Fibroblast of pulmonary artery (primary cell): Measurements from ENCODE around the gene PTOV1.

Source experiments
- DNase-seq: peaks from one replicate; pipeline ENCODE4 v3.0.0-alpha.2; 2010; ENCODE audit warnings: low read depth
- H3K4me3 ChIP-seq: replicated peaks from 2 replicates; pipeline ENCODE4 v1.5.1; 2011; ENCODE audit warnings: low read depth, mild to moderate bottlenecking, control low read depth, low read length, moderate library complexity
- TF ChIP-seq, protein P1 (sequence below): IDR thresholded peaks from 2 replicates; pipeline ENCODE4 v1.5.1; 2011; ENCODE audit warnings: mild to moderate bottlenecking, control low read depth, low read length, inconsistent platforms; ENCODE audit errors: missing control alignments

Gene PTOV1

DNA sequence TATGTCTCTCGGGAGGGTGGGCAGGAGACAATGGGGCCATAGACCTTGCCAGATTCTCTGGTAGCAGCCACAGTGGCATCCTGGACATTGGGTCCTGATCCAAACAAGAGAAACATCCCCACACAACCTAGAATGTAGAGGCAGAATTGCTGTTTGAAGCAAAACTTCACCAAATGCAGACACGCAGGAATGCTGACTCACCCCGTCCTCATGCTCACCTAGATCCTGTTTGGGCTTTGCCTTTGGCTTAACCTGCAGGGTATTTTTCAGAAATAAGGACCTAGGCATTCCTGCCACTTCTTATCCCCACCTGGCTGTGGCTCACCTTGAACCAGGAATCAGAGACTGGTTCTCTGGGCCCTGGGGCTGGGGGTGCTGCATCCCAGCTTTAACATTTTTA, 33.8 kb downstream of the PTOV1 start:
- DNase-seq: no peak
- no peak overlapping the region for H3K4me3 ChIP-seq
- TF ChIP-seq, protein P1, sequence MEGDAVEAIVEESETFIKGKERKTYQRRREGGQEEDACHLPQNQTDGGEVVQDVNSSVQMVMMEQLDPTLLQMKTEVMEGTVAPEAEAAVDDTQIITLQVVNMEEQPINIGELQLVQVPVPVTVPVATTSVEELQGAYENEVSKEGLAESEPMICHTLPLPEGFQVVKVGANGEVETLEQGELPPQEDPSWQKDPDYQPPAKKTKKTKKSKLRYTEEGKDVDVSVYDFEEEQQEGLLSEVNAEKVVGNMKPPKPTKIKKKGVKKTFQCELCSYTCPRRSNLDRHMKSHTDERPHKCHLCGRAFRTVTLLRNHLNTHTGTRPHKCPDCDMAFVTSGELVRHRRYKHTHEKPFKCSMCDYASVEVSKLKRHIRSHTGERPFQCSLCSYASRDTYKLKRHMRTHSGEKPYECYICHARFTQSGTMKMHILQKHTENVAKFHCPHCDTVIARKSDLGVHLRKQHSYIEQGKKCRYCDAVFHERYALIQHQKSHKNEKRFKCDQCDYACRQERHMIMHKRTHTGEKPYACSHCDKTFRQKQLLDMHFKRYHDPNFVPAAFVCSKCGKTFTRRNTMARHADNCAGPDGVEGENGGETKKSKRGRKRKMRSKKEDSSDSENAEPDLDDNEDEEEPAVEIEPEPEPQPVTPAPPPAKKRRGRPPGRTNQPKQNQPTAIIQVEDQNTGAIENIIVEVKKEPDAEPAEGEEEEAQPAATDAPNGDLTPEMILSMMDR: no peak

DNA sequence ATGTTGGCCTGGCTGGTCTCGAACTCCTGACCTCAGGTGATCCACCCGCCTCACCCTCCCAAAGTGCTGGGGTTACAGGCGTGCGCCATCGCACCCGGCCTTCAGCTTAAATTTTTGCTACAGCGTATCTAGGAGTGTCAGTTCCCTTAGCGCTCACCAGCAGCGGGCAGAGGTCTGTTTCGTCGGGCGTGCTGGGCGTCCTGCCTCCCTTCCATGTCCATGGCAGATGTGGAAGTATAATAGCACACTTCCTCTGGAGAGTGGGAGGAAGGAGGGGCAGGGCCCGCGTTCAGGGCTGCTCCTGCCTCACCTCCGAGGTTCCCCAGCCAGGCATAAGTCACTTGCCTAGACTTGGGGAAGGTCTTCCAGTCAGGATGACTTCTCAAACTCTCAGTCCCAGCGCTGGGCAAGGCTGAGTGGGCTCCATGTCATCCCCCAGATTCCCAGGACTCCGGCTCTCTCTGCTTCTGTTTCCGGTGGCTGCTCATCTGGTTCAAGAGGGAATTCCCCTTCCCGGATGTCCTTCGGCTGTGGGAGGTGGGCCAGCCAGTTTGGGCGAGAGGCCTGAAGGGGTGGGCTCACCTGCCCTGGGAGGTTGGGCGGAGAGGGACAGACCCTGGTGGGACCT, 36.2 kb downstream of the PTOV1 start:
- TF ChIP-seq, protein P1: no peak
- no peak for DNase-seq
- H3K4me3 ChIP-seq: no peak overlapping the region

DNA sequence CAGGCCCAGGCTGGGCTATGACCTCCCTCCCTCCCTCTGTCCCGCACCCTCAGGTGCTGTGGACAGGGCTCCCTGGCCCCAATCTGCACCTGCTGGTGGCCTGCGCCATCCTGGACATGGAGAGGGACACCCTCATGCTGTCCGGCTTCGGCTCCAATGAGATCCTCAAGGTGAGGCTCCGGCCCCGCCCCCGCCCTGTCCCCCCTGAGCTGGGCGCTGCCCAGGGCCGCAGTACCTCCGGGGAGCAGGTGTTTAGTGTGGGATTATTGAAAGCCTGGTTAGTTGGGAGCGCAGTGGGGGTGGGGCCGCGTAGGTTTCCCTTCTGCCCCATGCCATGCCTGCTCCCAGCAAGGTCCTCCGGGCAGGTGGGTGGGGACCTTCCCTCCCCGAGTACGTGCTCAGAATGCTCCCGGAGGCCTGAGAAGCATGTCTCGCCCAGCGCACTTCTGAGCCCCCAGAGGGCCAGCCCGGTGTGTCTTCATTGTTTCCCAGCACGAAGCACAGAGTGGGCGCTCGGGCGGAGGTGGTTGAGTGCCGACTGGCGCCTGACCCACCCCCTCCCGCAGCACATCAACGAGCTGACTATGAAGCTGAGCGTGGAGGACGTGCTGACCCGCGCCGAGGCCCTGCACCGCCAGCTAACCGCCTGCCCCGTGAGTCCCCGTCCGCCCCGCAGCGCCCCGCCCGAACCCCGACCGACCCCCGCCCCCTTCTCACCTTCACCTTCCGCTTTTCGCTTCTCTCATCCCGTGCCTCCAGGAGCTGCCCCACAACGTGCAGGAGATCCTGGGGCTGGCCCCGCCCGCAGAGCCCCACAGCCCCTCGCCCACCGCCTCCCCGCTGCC, 36.9 kb downstream of the PTOV1 start:
- no peak for DNase-seq
- no peak overlapping the region for H3K4me3 ChIP-seq
- TF ChIP-seq, protein P1: no peak

DNA sequence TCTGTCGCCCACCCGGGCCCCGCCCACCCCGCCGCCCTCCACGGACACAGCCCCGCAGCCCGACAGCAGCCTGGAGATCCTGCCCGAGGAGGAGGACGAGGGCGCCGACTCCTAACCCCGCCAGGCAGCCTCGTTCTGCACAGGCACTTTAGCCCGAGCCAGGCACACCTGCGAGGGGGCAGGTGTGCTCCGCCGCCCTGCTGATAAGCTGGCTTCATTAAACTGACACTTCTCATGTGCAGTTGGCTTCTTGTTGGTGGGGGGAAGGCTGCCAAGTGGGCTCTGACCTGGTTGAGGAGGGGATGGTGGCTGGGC, 37.5 kb downstream of the PTOV1 start:
- TF ChIP-seq, protein P1: no peak
- H3K4me3 ChIP-seq: no peak overlapping the region
- no peak for DNase-seq

DNA sequence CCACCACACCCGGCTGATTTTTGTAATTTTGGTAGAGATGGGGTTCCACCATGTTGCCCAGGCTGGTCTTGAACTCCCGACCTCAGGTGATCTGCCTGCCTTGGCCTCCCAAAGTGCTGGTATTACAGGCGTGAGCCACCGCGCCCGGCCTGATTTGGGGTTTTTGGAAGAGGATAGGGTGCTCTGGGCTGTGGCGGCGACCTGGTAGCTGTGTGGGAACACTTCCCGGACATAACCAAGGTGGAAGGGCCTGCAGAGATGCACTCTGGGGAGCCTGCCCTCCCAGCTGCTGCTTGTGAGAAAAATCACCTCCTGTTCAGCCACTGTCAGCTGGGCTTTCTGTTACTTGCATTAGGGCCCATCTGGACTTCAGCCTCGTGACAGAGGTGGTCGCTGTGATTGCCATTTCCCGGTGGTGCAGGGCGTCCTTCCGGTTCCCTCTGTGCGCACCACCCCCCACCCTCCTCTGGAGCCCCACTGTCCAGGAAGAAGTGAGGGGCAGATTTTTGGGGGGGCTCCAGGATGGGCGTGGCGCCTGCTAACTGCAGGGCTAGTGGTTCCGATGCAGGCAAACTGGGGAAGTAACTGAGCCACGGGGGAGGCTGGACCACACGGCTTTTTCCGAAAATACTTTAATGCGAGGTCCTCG, 38.2 kb downstream of the PTOV1 start:
- H3K4me3 ChIP-seq: no peak overlapping the region
- no peak for DNase-seq
- TF ChIP-seq, protein P1: no peak

DNA sequence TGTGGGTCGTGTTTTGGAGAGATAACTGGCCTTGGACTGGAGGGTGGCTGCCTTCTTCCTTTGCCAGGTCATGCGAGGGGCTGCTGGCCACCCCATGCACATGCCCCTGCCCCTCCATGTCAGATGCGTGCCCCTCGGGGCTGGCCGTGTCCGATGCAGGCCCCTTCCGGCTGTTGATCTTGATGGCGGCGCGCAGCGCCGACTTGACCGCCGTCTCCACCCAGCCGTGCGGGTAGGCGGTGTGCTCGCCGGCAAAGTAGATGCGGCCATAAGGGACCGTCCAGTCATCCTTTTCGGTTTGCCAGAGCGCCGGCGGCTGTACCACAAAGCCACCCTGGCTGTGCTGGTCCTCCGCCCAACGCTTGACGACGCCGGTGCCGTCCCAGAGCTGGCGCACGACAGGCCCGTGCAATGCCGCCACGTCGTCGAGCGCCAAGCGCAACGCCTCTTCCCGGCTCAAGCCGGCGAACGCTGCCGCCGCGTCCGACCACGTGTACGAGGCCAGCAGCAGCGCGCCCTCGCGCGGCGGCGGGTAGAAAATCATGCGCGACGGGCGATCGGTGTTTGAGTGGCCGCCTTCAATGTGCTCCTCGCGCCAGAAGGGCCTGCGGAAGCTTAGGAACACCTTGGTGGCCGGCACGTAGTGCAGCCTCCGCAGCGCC, 38.9 kb downstream of the PTOV1 start:
- TF ChIP-seq, protein P1: peak; percentile 60
- H3K4me3 ChIP-seq: peak overlapping the region; percentile 19
- peak; percentile 82 for DNase-seq
